Thoracic aorta (tissue), 2 donors: ENCODE measurements around the gene HECTD2. TPM values are rescaled to one million over a fixed set of nuclear protein-coding genes. Genes with fewer than 3 reads are reported as not detected.

Source experiments
- ATAC-seq: fragments of 150-250 bp; one replicate; pipeline ENCODE4 v1.8.0; 2017; ENCODE audit warnings: low read depth; ENCODE audit not compliant: insufficient number of reproducible peaks, low FRiP score
- DNase-seq: peaks from one replicate; pipeline ENCODE4 v3.0.0-alpha.2; 2020; ENCODE audit warnings: low spot score
- H3K27ac ChIP-seq, 2 donors: fragments of 200-600 bp; sonication (generic); 1 replicate in 1 of 2; 2 replicates in 1 of 2; pipeline ENCODE4 v1.5.1; 2016; ENCODE audit warnings: mild to moderate bottlenecking in 2 of 2, moderate library complexity in 2 of 2
- H3K27me3 ChIP-seq: fragments of 200-600 bp; sonication (generic); replicated peaks from 2 replicates; pipeline ENCODE4 v1.6.0; 2016; ENCODE audit warnings: mild to moderate bottlenecking; ENCODE audit not compliant: insufficient read depth
- H3K36me3 ChIP-seq: fragments of 200-600 bp; sonication (generic); one replicate; pipeline ENCODE4 v1.5.1; 2016
- H3K4me1 ChIP-seq, 2 donors: fragments of 200-600 bp; sonication (generic); 1 replicate in 1 of 2; 2 replicates in 1 of 2; pipeline versions ENCODE4 v1.5.1 to v1.6.0; 2016; ENCODE audit warnings: low read depth in 2 of 2, mild to moderate bottlenecking in 1 of 2; ENCODE audit not compliant: control insufficient read depth in 1 of 2
- H3K4me3 ChIP-seq: fragments of 200-600 bp; sonication (generic); 2 replicates; pipeline ENCODE4 v1.5.1; 2016; ENCODE audit warnings: mild to moderate bottlenecking
- H3K9me3 ChIP-seq: fragments of 200-600 bp; sonication (generic); 2 replicates; pipeline ENCODE4 v1.5.1; 2016
- total RNA-seq, 2 donors: library from RNA; depleted of rRNA; stranded (reverse); fragments of >200 nt; gene quantifications; one replicate each; pipeline versions ENCODE4 v1.1.0 to v1.2.3, GENCODE V29; 2016
- TF ChIP-seq, protein P1 (sequence below): fragments of 200-600 bp; sonication (generic); IDR thresholded peaks from one replicate; pipeline ENCODE4 v1.5.1; 2019; ENCODE audit warnings: antibody characterized with exemption

HECTD2 gene
- total RNA-seq, 2 donors from 2014 or later = 35.9 to 48.0 TPM

DNA sequence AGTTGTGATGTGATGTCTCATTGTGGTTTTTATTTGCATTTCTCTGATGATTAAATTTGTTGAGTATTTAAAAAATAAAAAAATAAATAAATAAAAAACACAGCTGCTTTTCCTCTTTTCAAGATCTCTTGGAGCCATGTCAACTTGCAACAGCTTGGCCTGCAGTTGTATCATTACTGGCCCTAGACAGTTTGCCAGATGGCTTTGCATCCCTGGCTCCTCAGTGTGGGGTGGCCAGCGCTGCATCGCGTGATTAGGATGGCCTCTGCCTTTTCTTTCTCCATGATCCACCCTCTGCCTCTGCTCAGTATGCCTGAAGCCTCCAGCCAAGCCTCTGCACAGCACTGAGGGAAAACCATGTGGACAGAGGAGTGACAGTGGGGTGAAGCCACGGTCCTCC lies 126.0 kb downstream of the HECTD2 start:
- ATAC-seq (no peak), DNase-seq (no peak)
- Histone ChIP-seq H3K4me3 (no peak overlapping the region), H3K9me3 (no peaks in the 10 kb centered on the region), H3K4me1 (peaks cover 0 to 12% of the 10 kb centered on the region in 2 donors), H3K27ac (no peak overlapping the region), H3K27me3 (no peaks in the 10 kb centered on the region), H3K36me3 (no peaks in the 10 kb centered on the region)
- TF ChIP-seq, protein P1, sequence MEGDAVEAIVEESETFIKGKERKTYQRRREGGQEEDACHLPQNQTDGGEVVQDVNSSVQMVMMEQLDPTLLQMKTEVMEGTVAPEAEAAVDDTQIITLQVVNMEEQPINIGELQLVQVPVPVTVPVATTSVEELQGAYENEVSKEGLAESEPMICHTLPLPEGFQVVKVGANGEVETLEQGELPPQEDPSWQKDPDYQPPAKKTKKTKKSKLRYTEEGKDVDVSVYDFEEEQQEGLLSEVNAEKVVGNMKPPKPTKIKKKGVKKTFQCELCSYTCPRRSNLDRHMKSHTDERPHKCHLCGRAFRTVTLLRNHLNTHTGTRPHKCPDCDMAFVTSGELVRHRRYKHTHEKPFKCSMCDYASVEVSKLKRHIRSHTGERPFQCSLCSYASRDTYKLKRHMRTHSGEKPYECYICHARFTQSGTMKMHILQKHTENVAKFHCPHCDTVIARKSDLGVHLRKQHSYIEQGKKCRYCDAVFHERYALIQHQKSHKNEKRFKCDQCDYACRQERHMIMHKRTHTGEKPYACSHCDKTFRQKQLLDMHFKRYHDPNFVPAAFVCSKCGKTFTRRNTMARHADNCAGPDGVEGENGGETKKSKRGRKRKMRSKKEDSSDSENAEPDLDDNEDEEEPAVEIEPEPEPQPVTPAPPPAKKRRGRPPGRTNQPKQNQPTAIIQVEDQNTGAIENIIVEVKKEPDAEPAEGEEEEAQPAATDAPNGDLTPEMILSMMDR = no peak

- Histone ChIP-seq H3K4me1 (peaks cover 0 to 12% of the 10 kb centered on the region in 2 donors), H3K36me3 (no peaks in the 10 kb centered on the region), H3K9me3 (no peaks in the 10 kb centered on the region), H3K27ac (no peak overlapping the region), H3K27me3 (no peaks in the 10 kb centered on the region), H3K4me3 (no peak overlapping the region)
- DNase-seq (no peak), ATAC-seq (no peak)
- TF ChIP-seq, protein P1 = no peak
Observed at GRCh38 chr10:91536733-91537132, 126.6 kb downstream of the HECTD2 start.

DNA sequence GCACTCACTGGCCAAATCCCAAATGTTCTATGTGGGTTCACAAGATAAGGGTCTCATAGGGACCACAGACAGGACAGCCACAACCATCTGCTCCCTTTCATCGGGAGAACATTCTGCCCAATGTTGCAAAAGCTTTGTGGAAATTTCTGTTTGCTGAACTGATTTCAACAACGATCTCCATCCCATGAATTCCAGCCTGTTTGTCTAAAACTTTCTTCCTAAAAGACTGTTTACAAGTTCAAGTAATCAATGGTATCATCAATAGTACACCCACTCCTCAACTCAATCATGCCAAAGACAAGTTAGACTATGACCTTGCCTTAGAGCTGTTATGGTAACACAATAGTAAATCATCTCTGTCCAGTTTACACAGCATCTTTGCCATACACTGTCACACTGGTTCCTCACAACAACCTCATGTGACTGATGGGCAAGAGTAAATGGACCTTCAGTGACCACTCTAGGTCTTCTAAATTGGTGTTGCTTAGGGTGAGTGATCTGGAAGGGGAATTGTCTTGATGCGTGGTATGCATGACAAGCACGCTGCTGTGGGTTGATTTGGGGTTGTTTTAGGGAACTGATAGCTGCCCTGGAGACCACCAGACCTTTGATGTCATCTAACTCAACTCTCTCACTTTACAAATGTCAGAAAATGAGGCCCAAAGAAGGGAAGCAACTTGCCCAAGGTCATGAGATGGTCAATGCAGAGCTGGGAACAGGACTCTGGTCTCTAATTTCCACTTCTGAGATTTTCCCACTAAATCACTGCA lies 127.7 kb downstream of the HECTD2 start:
- H3K4me3 ChIP-seq = no peak overlapping the region
- H3K9me3 ChIP-seq = no peaks in the 10 kb centered on the region
- DNase-seq (no peak), ATAC-seq (no peak)
- H3K27me3 ChIP-seq = no peaks in the 10 kb centered on the region
- TF ChIP-seq, protein P1 = no peak
- no peaks in the 10 kb centered on the region for H3K36me3 ChIP-seq
- no peak overlapping the region for H3K27ac ChIP-seq
- peaks cover 0 to 12% of the 10 kb centered on the region in 2 donors for H3K4me1 ChIP-seq

DNA sequence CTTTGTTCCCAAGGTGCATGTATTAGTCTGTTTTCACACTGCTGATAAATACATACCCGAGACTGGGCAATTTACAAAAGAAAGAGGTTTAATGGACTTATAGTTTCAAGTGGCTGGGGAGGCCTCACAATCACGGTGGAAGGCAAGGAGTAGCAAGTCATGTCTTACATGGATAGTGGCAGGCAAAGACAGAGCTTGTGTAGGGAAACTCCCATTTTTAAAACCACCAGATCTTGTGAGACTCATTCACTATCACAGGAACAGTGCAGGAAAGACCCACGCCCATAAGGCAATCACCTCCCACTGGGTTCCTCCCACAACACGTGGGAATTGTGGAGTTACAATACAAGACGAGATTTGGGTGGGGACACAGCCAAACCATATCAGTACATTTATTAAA lies 129.8 kb downstream of the HECTD2 start:
- Histone ChIP-seq H3K4me1 (peaks cover 0 to 12% of the 10 kb centered on the region in 2 donors), H3K27ac (no peak overlapping the region), H3K4me3 (no peak overlapping the region), H3K27me3 (no peaks in the 10 kb centered on the region), H3K9me3 (no peaks in the 10 kb centered on the region), H3K36me3 (no peaks in the 10 kb centered on the region)
- no peak for DNase-seq
- no peak for ATAC-seq
- TF ChIP-seq, protein P1 = no peak

- Histone ChIP-seq H3K4me1 (peaks cover 0 to 12% of the 10 kb centered on the region in 2 donors), H3K27me3 (no peaks in the 10 kb centered on the region), H3K4me3 (no peak overlapping the region), H3K36me3 (no peaks in the 10 kb centered on the region), H3K27ac (no peak overlapping the region), H3K9me3 (no peaks in the 10 kb centered on the region)
- no peak for DNase-seq
- TF ChIP-seq, protein P1 = no peak
- ATAC-seq = no peak
Observed at GRCh38 chr10:91540733-91541132, 130.6 kb downstream of the HECTD2 start.
